ENCODE results near the gene RWDD4.

Gene RWDD4

DNA sequence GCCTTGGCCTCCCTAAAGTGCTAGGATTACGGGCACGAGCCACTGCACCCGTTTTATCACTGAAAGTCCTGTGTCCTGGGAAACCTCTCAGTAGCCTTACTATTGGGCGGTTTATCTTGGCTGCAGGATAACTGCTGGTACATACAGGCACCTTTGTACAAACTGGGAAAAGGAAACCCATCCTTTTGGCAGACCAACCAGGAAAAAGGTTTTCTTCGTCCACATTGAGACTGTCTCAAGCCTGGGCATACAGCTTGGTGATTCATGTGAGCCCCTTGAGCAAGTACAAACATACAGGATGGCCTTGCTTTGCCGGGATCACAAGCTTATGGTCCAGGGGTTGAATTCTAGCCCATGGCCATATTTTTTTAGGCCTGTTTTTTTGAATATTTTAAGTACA lies 32.8 kb downstream of the RWDD4 start:
- Mint-ChIP-seq H3K9me3 (no peaks in the 10 kb centered on the region), H3K36me3 (ENCODE audit: low read depth) (no peaks in the 10 kb centered on the region), H3K27ac (no peak overlapping the region), H3K4me3 (no peak overlapping the region), H3K4me1 (ENCODE audit: low read depth) (no peaks in the 10 kb centered on the region), H3K27me3 (no peaks in the 10 kb centered on the region)

DNA sequence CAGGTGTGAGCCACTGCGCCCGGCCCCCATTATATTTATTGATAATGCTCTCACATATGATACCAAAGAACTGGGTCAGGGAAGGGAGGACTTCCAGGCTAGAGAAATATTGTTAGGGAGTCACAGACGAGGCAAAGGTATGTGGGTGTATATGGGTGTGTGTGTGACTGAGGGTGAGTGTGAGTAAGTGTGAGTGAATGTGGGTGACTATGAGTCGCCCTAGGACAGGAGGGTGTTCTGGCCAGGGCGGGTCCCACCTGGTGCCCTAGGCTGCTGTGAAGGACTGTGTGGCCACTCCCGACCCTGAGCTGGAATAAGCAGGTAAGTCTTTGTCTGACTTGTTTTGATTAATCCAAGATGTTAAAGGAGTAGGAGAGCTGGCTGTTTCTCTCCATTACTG lies 34.4 kb downstream of the RWDD4 start:
- no peaks in the 10 kb centered on the region for H3K9me3 Mint-ChIP-seq
- no peak overlapping the region for H3K4me3 Mint-ChIP-seq
- H3K27ac Mint-ChIP-seq = no peak overlapping the region
- no peaks in the 10 kb centered on the region for H3K27me3 Mint-ChIP-seq
- H3K36me3 Mint-ChIP-seq (ENCODE audit: low read depth) = no peaks in the 10 kb centered on the region
- no peaks in the 10 kb centered on the region for H3K4me1 Mint-ChIP-seq (ENCODE audit: low read depth)

- Mint-ChIP-seq H3K9me3 (no peaks in the 10 kb centered on the region), H3K36me3 (ENCODE audit: low read depth) (no peaks in the 10 kb centered on the region), H3K4me1 (ENCODE audit: low read depth) (no peaks in the 10 kb centered on the region), H3K27ac (no peak overlapping the region), H3K4me3 (no peak overlapping the region), H3K27me3 (no peaks in the 10 kb centered on the region)
Measured at GRCh38 chr4:183621875-183622274, 37.1 kb downstream of the RWDD4 start.

DNA sequence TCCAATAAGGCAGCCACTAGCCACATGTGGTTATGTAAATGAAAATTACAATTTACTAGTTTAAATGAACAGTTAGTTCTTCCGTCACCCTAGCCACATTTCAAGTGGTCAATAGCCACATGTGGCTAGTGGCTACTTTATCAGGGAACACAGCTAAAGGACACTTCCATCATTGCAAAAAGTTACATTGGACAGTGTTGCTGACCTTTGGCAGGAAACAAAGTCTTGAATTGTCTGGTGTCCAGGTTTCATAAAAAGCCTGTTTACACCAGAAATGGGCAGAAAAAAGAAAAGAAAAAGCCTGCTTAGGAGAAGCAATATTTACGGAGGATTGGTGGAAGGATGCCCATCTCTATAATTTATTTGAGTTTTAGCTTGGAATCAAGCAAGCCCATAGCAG lies 38.6 kb downstream of the RWDD4 start:
- H3K9me3 Mint-ChIP-seq = no peaks in the 10 kb centered on the region
- no peaks in the 10 kb centered on the region for H3K4me1 Mint-ChIP-seq (ENCODE audit: low read depth)
- no peaks in the 10 kb centered on the region for H3K27me3 Mint-ChIP-seq
- no peak overlapping the region for H3K27ac Mint-ChIP-seq
- H3K4me3 Mint-ChIP-seq = no peak overlapping the region
- H3K36me3 Mint-ChIP-seq (ENCODE audit: low read depth) = no peaks in the 10 kb centered on the region

GRCh38 chr4:183618681-183619080 lies 40.3 kb downstream of the RWDD4 start:
- no peaks in the 10 kb centered on the region for H3K4me1 Mint-ChIP-seq (ENCODE audit: low read depth)

GRCh38 chr4:183617075-183617474 lies 41.9 kb downstream of the RWDD4 start:
- no peaks in the 10 kb centered on the region for H3K27me3 Mint-ChIP-seq
- H3K9me3 Mint-ChIP-seq = no peaks in the 10 kb centered on the region
- H3K36me3 Mint-ChIP-seq (ENCODE audit: low read depth) = no peaks in the 10 kb centered on the region
- H3K4me1 Mint-ChIP-seq (ENCODE audit: low read depth) = no peaks in the 10 kb centered on the region
- H3K4me3 Mint-ChIP-seq = no peak overlapping the region
- H3K27ac Mint-ChIP-seq = no peak overlapping the region

More at GRCh38 chr4:183618681-183619080, 40.3 kb downstream of the RWDD4 start:
- Mint-ChIP-seq H3K36me3 (ENCODE audit: low read depth) (no peaks in the 10 kb centered on the region), H3K9me3 (no peaks in the 10 kb centered on the region), H3K27me3 (no peaks in the 10 kb centered on the region), H3K27ac (no peak overlapping the region), H3K4me3 (no peak overlapping the region)

DNA sequence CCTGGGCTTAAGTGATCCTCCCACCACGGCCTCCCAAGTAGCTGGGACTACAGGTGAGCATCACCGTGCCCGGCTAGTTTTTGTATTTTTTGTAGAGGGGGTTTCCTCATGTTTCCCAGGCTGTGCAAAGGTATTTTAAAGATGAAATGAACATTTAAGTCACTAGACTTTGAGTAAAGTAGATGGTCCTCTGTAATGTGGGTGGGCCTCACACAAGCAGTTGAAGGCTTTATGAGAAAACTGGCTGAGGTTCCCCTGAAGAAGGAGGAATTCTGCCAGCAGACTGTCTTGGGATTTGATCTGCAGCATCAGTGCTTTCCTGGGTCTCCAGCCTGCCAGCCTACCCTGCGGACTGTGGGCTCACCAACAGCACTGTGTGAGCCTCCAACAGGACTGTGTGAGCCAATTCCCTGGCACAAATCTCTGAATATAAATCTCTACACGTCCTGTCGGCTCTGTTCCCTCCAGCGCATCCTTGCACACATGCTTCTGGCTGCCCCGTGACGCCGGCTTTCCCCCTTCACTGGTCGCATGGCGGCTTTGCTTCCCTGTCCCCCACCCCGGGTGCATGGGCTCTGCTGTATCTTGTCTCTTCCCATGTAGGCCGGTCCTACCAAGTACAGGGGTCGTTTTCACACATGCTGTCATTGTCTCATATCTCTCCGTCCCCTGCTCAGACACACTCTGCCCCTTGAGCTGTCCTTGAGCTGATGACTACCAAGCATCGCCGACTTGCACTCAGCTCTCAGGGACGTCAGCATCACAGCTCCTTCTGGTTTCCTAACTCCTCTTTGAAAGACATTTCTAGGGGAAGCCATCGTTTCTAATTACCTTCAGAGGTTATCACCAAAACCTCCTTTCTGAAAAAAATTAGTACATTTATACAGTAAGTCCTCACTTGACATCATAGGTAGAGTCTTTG lies 46.4 kb downstream of the RWDD4 start:
- no peaks in the 10 kb centered on the region for H3K9me3 Mint-ChIP-seq
- H3K27me3 Mint-ChIP-seq = peaks cover 4% of the 10 kb centered on the region
- H3K27ac Mint-ChIP-seq = no peak overlapping the region
- H3K4me3 Mint-ChIP-seq = no peak overlapping the region
- no peaks in the 10 kb centered on the region for H3K36me3 Mint-ChIP-seq (ENCODE audit: low read depth)
- no peaks in the 10 kb centered on the region for H3K4me1 Mint-ChIP-seq (ENCODE audit: low read depth)

DNA sequence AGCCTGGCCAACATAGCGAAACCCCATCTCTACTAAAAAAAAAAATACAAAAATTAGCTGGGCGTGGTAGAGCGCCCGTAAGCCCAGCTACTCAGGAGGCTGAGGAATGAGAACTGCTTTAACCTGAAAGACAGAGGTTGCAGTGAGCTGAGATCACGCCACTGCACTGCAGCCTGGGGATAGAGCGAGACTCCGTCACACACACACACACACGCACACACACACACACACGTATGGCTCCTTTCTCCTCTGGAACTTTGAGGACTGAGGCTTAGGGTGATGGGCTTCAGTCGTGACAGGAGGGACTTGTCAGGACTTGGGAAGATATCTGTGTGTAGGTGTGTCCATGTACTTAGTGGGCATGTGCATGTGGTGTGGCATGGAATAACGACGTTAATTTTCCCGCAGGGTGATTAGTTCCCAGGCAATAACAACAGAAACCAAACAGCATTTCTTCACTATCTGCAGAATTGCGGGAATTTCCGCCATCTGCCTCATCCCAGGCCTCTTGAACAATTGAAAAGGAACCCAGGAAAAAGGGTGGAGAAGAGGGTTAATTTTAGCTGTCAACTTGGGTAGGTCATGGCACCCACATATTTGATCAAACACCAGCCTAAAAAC lies 47.7 kb downstream of the RWDD4 start:
- Mint-ChIP-seq H3K27ac (no peak overlapping the region), H3K4me1 (ENCODE audit: low read depth) (no peaks in the 10 kb centered on the region), H3K36me3 (ENCODE audit: low read depth) (no peaks in the 10 kb centered on the region), H3K9me3 (no peaks in the 10 kb centered on the region), H3K27me3 (peaks cover 5% of the 10 kb centered on the region), H3K4me3 (no peak overlapping the region)

GRCh38 chr4:183610613-183611012 lies 48.4 kb downstream of the RWDD4 start:
- H3K9me3 Mint-ChIP-seq = no peaks in the 10 kb centered on the region
- no peak overlapping the region for H3K4me3 Mint-ChIP-seq
- H3K27me3 Mint-ChIP-seq = peaks cover 5% of the 10 kb centered on the region
- no peak overlapping the region for H3K27ac Mint-ChIP-seq
- no peaks in the 10 kb centered on the region for H3K4me1 Mint-ChIP-seq (ENCODE audit: low read depth)
- no peaks in the 10 kb centered on the region for H3K36me3 Mint-ChIP-seq (ENCODE audit: low read depth)

- Mint-ChIP-seq H3K27ac (no peak overlapping the region), H3K27me3 (peaks cover 5% of the 10 kb centered on the region), H3K36me3 (ENCODE audit: low read depth) (no peaks in the 10 kb centered on the region), H3K9me3 (no peaks in the 10 kb centered on the region), H3K4me3 (no peak overlapping the region), H3K4me1 (ENCODE audit: low read depth) (no peaks in the 10 kb centered on the region)
Measured at GRCh38 chr4:183610033-183610432, 49.0 kb downstream of the RWDD4 start.

- Mint-ChIP-seq H3K36me3 (ENCODE audit: low read depth) (no peaks in the 10 kb centered on the region), H3K4me1 (ENCODE audit: low read depth) (no peaks in the 10 kb centered on the region), H3K27me3 (peaks cover 5% of the 10 kb centered on the region), H3K9me3 (no peaks in the 10 kb centered on the region), H3K4me3 (no peak overlapping the region), H3K27ac (no peak overlapping the region)
Measured at GRCh38 chr4:183609151-183609550, 49.8 kb downstream of the RWDD4 start.

GRCh38 chr4:183607894-183608293 lies 51.1 kb downstream of the RWDD4 start:
- H3K9me3 Mint-ChIP-seq = no peaks in the 10 kb centered on the region
- no peak overlapping the region for H3K4me3 Mint-ChIP-seq
- H3K27me3 Mint-ChIP-seq = peaks cover 5% of the 10 kb centered on the region
- no peak overlapping the region for H3K27ac Mint-ChIP-seq
- H3K36me3 Mint-ChIP-seq (ENCODE audit: low read depth) = no peaks in the 10 kb centered on the region
- H3K4me1 Mint-ChIP-seq (ENCODE audit: low read depth) = no peaks in the 10 kb centered on the region

- Mint-ChIP-seq H3K27ac (no peak overlapping the region), H3K27me3 (peaks cover 3% of the 10 kb centered on the region), H3K4me3 (no peak overlapping the region)
Measured at GRCh38 chr4:183602557-183603027, 56.4 kb downstream of the RWDD4 start.

GRCh38 chr4:183601381-183601780 lies 57.6 kb downstream of the RWDD4 start:
- no peaks in the 10 kb centered on the region for H3K36me3 Mint-ChIP-seq (ENCODE audit: low read depth)
- H3K27me3 Mint-ChIP-seq = peaks cover 3% of the 10 kb centered on the region
- H3K4me3 Mint-ChIP-seq = no peak overlapping the region
- no peaks in the 10 kb centered on the region for H3K9me3 Mint-ChIP-seq
- no peak overlapping the region for H3K27ac Mint-ChIP-seq
- no peaks in the 10 kb centered on the region for H3K4me1 Mint-ChIP-seq (ENCODE audit: low read depth)

More at GRCh38 chr4:183602557-183603027, 56.4 kb downstream of the RWDD4 start:
- Mint-ChIP-seq H3K9me3 (no peaks in the 10 kb centered on the region), H3K4me1 (ENCODE audit: low read depth) (no peaks in the 10 kb centered on the region), H3K36me3 (ENCODE audit: low read depth) (no peaks in the 10 kb centered on the region)

GRCh38 chr4:183600189-183600685 lies 58.7 kb downstream of the RWDD4 start:
- Mint-ChIP-seq H3K9me3 (no peaks in the 10 kb centered on the region), H3K36me3 (ENCODE audit: low read depth) (no peaks in the 10 kb centered on the region), H3K4me1 (ENCODE audit: low read depth) (no peaks in the 10 kb centered on the region), H3K27ac (no peak overlapping the region), H3K27me3 (peaks cover 3% of the 10 kb centered on the region), H3K4me3 (no peak overlapping the region)
